Uterus (tissue), 2 donors: ENCODE measurements around the gene NABP1.

Source experiments
- POLR2A ChIP-seq, 2 donors: fragments of 450-650 bp; IDR thresholded peaks; one replicate each; pipeline ENCODE4 v1.6.1; 2016; ENCODE audit warnings: antibody characterized with exemption in 2 of 2, mild to moderate bottlenecking in 1 of 2, moderate library complexity in 1 of 2
- TF ChIP-seq, protein P1 (sequence below), 4 experiments: fragments of 200-600 bp in 2 of 4; fragments of 450-650 bp in 2 of 4; sonication (generic) in 2 of 4; IDR thresholded peaks; one replicate each; pipeline ENCODE4 v1.5.1; 2016 to 2019; ENCODE audit warnings: antibody characterized with exemption in 4 of 4, mild to moderate bottlenecking in 2 of 4, moderate library complexity in 1 of 4

GRCh38 chr2:191701696-191702095 is 23.8 kb downstream of the NABP1 start:
- TF ChIP-seq, protein P1, sequence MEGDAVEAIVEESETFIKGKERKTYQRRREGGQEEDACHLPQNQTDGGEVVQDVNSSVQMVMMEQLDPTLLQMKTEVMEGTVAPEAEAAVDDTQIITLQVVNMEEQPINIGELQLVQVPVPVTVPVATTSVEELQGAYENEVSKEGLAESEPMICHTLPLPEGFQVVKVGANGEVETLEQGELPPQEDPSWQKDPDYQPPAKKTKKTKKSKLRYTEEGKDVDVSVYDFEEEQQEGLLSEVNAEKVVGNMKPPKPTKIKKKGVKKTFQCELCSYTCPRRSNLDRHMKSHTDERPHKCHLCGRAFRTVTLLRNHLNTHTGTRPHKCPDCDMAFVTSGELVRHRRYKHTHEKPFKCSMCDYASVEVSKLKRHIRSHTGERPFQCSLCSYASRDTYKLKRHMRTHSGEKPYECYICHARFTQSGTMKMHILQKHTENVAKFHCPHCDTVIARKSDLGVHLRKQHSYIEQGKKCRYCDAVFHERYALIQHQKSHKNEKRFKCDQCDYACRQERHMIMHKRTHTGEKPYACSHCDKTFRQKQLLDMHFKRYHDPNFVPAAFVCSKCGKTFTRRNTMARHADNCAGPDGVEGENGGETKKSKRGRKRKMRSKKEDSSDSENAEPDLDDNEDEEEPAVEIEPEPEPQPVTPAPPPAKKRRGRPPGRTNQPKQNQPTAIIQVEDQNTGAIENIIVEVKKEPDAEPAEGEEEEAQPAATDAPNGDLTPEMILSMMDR (IDR thresholded peaks at IDR 0.05), result no peak
- no peak for TF ChIP-seq POLR2A (IDR thresholded peaks at IDR 0.05)
